Measurements from ENCODE around the gene CARD14. TPM values are rescaled to one million over a fixed set of nuclear protein-coding genes. Genes with fewer than 3 reads are reported as not detected.

The CARD14 gene
- total and polyA plus RNA-seq, 12 donors: 0.30 to 3.4 (median 1.1) TPM

- peaks cover 0 to 52% of the 10 kb centered on the region in 2 donors for H3K36me3 ChIP-seq (replicated peaks in 1 of 2)
- no peak overlapping the region for H3K27ac ChIP-seq
- H3K27me3 ChIP-seq: no peaks in the 10 kb centered on the region
- DNase-seq: no peak
- H3K9me3 ChIP-seq (replicated peaks in 1 of 3): no peaks in the 10 kb centered on the region
- TF ChIP-seq POLR2A (IDR thresholded peaks at IDR 0.05): no peak
- TF ChIP-seq CTCF (IDR thresholded peaks at IDR 0.05): no peak
- 90 to 93% (median 92%) methylated on average over 22 of the region's 22 CpGs for WGBS, 4 donors
- peaks cover 0 to 12% of the 10 kb centered on the region in 2 donors for H3K4me1 ChIP-seq (replicated peaks in 1 of 2)
- intact Hi-C loops (cut with DNase I): no loop called here
- no peak overlapping the region for H3K4me3 ChIP-seq
Measured at GRCh38 chr17:80244871-80245509, 75.2 kb downstream of the CARD14 start.

GRCh38 chr17:80245566-80246265 lies 75.9 kb downstream of the CARD14 start:
- H3K9me3 ChIP-seq (replicated peaks in 1 of 3): no peaks in the 10 kb centered on the region
- peaks cover 0 to 12% of the 10 kb centered on the region in 2 donors for H3K4me1 ChIP-seq (replicated peaks in 1 of 2)
- TF ChIP-seq POLR2A (IDR thresholded peaks at IDR 0.05): no peak
- no peak for TF ChIP-seq CTCF (IDR thresholded peaks at IDR 0.05)
- intact Hi-C loops (cut with DNase I): no loop called here
- no peaks in the 10 kb centered on the region for H3K27me3 ChIP-seq
- no peak for DNase-seq
- no peak overlapping the region for H3K4me3 ChIP-seq
- H3K27ac ChIP-seq: no peak overlapping the region
- 91 to 92% (median 91%) methylated on average over 14 to 27 of the region's 27 CpGs for WGBS, 4 donors
- H3K36me3 ChIP-seq (replicated peaks in 1 of 2): peaks cover 0 to 47% of the 10 kb centered on the region in 2 donors

GRCh38 chr17:80246266-80246681 lies 76.4 kb downstream of the CARD14 start:
- Histone ChIP-seq H3K27me3 (no peaks in the 10 kb centered on the region), H3K36me3 (replicated peaks in 1 of 2) (peaks cover 0 to 41% of the 10 kb centered on the region in 2 donors), H3K27ac (no peak overlapping the region), H3K4me3 (no peak overlapping the region), H3K9me3 (replicated peaks in 1 of 3) (no peaks in the 10 kb centered on the region), H3K4me1 (replicated peaks in 1 of 2) (peaks cover 0 to 12% of the 10 kb centered on the region in 2 donors)
- intact Hi-C loops (cut with DNase I): no loop called here
- DNase-seq: no peak
- TF ChIP-seq POLR2A (IDR thresholded peaks at IDR 0.05): no peak
- TF ChIP-seq CTCF (IDR thresholded peaks at IDR 0.05): no peak
- 94 to 98% (median 95%) methylated on average over 8 to 19 of the region's 19 CpGs for WGBS, 4 donors

- TF ChIP-seq POLR2A (IDR thresholded peaks at IDR 0.05): no peak
- no peak for TF ChIP-seq CTCF (IDR thresholded peaks at IDR 0.05)
- intact Hi-C loops (cut with DNase I): no loop called here
- DNase-seq: no peak
- WGBS, 4 donors: 90 to 99% (median 94%) methylated on average over 5 to 8 of the region's 8 CpGs
- H3K9me3 ChIP-seq (replicated peaks in 1 of 3): no peaks in the 10 kb centered on the region
- H3K27ac ChIP-seq: no peak overlapping the region
- peaks cover 0 to 39% of the 10 kb centered on the region in 2 donors for H3K36me3 ChIP-seq (replicated peaks in 1 of 2)
- H3K27me3 ChIP-seq: no peaks in the 10 kb centered on the region
- H3K4me3 ChIP-seq: no peak overlapping the region
- H3K4me1 ChIP-seq (replicated peaks in 1 of 2): peaks cover 0 to 12% of the 10 kb centered on the region in 2 donors
Measured at GRCh38 chr17:80246726-80247125, 76.9 kb downstream of the CARD14 start.
